ENCODE measurements around the gene MUCL1. TPM values are rescaled to one million over a fixed set of nuclear protein-coding genes. Genes with fewer than 3 reads are reported as not detected.

MUCL1 gene, protein sequence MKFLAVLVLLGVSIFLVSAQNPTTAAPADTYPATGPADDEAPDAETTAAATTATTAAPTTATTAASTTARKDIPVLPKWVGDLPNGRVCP
- total RNA-seq (2022), result not detected in 2 replicates
- Bru-seq, nascent RNA, result not detected
- BruChase-seq, experiment 1, labeled RNA remaining after a 6-hour chase, result not detected
- not detected for BruChase-seq, experiment 2, labeled RNA remaining after a 2-hour chase
- long read RNA-seq, result 0 reads

DNA sequence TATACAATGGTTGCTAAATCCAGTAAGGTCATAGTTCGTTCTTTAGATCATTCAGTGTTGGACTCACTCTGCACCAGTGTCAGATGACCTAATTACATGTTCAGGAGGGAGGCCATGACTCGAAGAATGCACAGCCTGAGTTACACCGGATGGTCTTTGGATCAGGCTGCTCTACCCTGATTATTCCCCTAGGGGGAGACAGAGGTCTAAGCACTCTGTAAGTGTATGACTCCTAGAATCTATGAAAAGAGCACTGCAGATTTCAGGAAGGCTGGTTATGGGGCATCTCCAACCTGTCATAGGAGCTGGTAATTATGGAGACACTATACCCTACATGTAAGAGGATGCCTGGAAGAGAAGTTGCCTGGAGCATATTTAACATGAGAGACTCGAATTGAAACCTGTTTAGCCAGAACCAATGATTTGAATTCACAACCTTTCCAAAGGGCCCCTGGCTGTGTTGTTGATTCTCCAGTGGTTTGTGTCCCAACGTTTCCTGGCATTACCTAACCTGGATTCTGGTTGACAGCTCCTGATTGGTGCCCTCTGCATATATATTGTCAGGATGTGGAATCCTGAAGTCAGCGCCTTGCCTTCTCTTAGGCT lies at the start of gene MUCL1:
MUCL1 (plus strand) TSS at position 584 of the 606 bp plus-strand sequence. CDS start 67 bp downstream, outside the sequence.
- H3K4me1 Mint-ChIP-seq (ENCODE audit: insufficient read depth, unreplicated experiment), result no peaks in the 10 kb centered on the region
- no peak within 1 kb of the TSS for H3K27ac Mint-ChIP-seq (ENCODE audit: low read depth, unreplicated experiment)
- DNase-seq (ENCODE audit: unreplicated experiment), result peak; percentile 83
- no peaks in the 10 kb centered on the region for H3K9me3 Mint-ChIP-seq (ENCODE audit: unreplicated experiment)
- intact Hi-C loops (cut with micrococcal nuclease), result loop anchor here (1.0 to 5.0 kb wide), 5 partner anchors 81 to 218 kb away; no protein-coding TSS in a partner anchor
- no peaks in the 10 kb centered on the region for H3K36me3 Mint-ChIP-seq (ENCODE audit: insufficient read depth, unreplicated experiment)
- TF ChIP-seq, protein P1, sequence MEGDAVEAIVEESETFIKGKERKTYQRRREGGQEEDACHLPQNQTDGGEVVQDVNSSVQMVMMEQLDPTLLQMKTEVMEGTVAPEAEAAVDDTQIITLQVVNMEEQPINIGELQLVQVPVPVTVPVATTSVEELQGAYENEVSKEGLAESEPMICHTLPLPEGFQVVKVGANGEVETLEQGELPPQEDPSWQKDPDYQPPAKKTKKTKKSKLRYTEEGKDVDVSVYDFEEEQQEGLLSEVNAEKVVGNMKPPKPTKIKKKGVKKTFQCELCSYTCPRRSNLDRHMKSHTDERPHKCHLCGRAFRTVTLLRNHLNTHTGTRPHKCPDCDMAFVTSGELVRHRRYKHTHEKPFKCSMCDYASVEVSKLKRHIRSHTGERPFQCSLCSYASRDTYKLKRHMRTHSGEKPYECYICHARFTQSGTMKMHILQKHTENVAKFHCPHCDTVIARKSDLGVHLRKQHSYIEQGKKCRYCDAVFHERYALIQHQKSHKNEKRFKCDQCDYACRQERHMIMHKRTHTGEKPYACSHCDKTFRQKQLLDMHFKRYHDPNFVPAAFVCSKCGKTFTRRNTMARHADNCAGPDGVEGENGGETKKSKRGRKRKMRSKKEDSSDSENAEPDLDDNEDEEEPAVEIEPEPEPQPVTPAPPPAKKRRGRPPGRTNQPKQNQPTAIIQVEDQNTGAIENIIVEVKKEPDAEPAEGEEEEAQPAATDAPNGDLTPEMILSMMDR (IDR thresholded peaks at IDR 0.05; ENCODE audit: unreplicated experiment), result peak; percentile 86
- POLR2A ChIA-PET, result no interaction called here
- CTCF ChIA-PET, result interaction anchor here (0.5 to 5.0 kb wide), 20 partner anchors 9 to 218 kb away, joined by 3 to 111 read pairs (median 4); no protein-coding TSS in a partner anchor
- no peak within 1 kb of the TSS for H3K4me3 Mint-ChIP-seq (ENCODE audit: unreplicated experiment)
- BruUV-seq (replicated peaks), result no TSS peak
- H3K27me3 Mint-ChIP-seq (ENCODE audit: insufficient read depth, unreplicated experiment), result no peaks in the 10 kb centered on the region

DNA sequence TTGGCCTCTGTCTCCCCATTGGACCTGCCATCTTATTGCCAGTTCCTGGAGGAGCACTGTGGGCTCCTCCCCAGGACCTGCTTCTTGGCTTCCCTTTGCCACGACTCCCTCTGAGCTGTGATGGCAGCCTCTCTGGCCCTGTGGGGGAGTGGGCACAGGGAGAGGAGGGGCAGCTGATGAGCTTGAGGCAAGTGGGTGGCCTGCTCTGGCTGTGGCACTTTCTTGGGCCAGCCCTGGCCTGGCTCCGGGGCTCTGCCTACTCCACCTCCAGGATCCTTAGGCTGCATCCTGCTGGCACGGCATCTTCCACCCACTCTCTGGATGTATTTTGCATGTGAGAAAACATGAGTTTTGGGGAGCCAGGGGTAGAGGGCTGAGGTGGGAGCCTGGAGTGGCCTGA lies 32.6 kb upstream of the MUCL1 start:
- TF ChIP-seq, protein P1 (IDR thresholded peaks at IDR 0.05; ENCODE audit: unreplicated experiment), result no peak

DNA sequence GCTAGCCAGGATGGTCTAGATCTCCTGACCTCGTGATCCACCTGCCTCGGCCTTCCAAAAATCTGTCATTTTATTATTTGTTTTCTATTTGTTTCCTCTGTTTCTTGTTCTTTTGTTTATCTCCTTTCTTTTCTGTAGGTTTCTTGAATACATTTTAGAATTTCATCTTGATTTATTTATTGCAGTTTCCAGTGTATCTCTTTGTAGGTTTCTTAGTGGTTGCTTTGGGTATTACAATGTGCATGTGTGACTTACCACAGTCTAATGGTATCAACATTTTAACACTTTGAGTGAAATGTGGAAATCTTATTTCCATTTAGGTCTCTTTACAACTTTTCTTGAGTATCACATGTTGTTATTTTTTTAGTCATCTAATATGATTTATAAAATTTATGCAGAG lies 29.9 kb upstream of the MUCL1 start:
- CTCF ChIA-PET, result interaction anchor here (0.6 to 0.7 kb wide), 2 partner anchors 75 to 173 kb away, joined by 3 to 5 read pairs; no protein-coding TSS in a partner anchor
- POLR2A ChIA-PET, result no interaction called here
- no peaks in the 10 kb centered on the region for H3K9me3 Mint-ChIP-seq (ENCODE audit: unreplicated experiment)
- BruUV-seq (replicated peaks), result no TSS peak
- intact Hi-C loops (cut with micrococcal nuclease), result no loop called here
- no peak overlapping the region for H3K4me3 Mint-ChIP-seq (ENCODE audit: unreplicated experiment)
- H3K27ac Mint-ChIP-seq (ENCODE audit: low read depth, unreplicated experiment), result no peak overlapping the region
- H3K4me1 Mint-ChIP-seq (ENCODE audit: insufficient read depth, unreplicated experiment), result no peaks in the 10 kb centered on the region
- TF ChIP-seq, protein P1 (IDR thresholded peaks at IDR 0.05; ENCODE audit: unreplicated experiment), result peak; percentile 34
- no peaks in the 10 kb centered on the region for H3K36me3 Mint-ChIP-seq (ENCODE audit: insufficient read depth, unreplicated experiment)
- no peak for DNase-seq (ENCODE audit: unreplicated experiment)
- H3K27me3 Mint-ChIP-seq (ENCODE audit: insufficient read depth, unreplicated experiment), result peaks cover 7% of the 10 kb centered on the region

More for the DNA sequence above, 32.6 kb upstream of the MUCL1 start:
- POLR2A ChIA-PET, result no interaction called here
- intact Hi-C loops (cut with micrococcal nuclease), result no loop called here
- Mint-ChIP-seq H3K27ac (ENCODE audit: low read depth, unreplicated experiment) (no peak overlapping the region), H3K9me3 (ENCODE audit: unreplicated experiment) (no peaks in the 10 kb centered on the region), H3K27me3 (ENCODE audit: insufficient read depth, unreplicated experiment) (peaks cover 10% of the 10 kb centered on the region), H3K4me1 (ENCODE audit: insufficient read depth, unreplicated experiment) (no peaks in the 10 kb centered on the region), H3K4me3 (ENCODE audit: unreplicated experiment) (no peak overlapping the region), H3K36me3 (ENCODE audit: insufficient read depth, unreplicated experiment) (no peaks in the 10 kb centered on the region)
- DNase-seq (ENCODE audit: unreplicated experiment), result no peak
- no TSS peak for BruUV-seq (replicated peaks)
- CTCF ChIA-PET, result interaction anchor here (1.1 kb wide), 1 partner anchor 73 kb away, joined by 4 read pairs; no protein-coding TSS in a partner anchor

DNA sequence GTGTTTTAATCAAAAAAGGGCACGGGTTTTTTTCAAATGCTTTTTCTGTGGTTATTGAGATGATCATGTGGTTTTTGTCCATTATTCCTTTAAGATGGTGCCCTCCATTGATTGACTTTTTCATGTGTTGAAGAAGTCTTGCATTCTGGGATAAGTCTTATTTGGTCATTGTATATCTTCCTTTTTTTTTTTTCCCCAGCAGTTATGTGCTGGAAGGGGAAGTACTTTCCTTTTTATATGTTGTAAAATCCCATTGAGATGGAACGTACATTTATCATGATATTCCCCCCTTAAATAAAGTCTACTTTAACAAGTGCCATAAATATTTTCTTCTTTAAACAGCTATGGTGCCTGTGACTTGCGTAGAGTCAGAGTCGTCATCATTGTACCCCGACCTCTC lies 24.8 kb upstream of the MUCL1 start:
- H3K36me3 Mint-ChIP-seq (ENCODE audit: insufficient read depth, unreplicated experiment), result no peaks in the 10 kb centered on the region
- H3K27ac Mint-ChIP-seq (ENCODE audit: low read depth, unreplicated experiment), result no peak overlapping the region
- no peaks in the 10 kb centered on the region for H3K4me1 Mint-ChIP-seq (ENCODE audit: insufficient read depth, unreplicated experiment)
- POLR2A ChIA-PET, result no interaction called here
- BruUV-seq (replicated peaks), result no TSS peak
- no peak overlapping the region for H3K4me3 Mint-ChIP-seq (ENCODE audit: unreplicated experiment)
- H3K27me3 Mint-ChIP-seq (ENCODE audit: insufficient read depth, unreplicated experiment), result peaks cover 37% of the 10 kb centered on the region
- no peaks in the 10 kb centered on the region for H3K9me3 Mint-ChIP-seq (ENCODE audit: unreplicated experiment)
- CTCF ChIA-PET, result interaction anchor here (0.9 kb wide), 1 partner anchor 9 kb away, joined by 4 read pairs; no protein-coding TSS in a partner anchor
- DNase-seq (ENCODE audit: unreplicated experiment), result no peak
- intact Hi-C loops (cut with micrococcal nuclease), result no loop called here
- TF ChIP-seq, protein P1 (IDR thresholded peaks at IDR 0.05; ENCODE audit: unreplicated experiment), result no peak

Data from MCF 10A (cell line).